Spleen (tissue), 7 donors: ENCODE measurements around the gene PXT1.

Source experiments
- POLR2A ChIP-seq, 3 donors: fragments of 450-650 bp; IDR thresholded peaks; one replicate each; pipeline ENCODE4 v1.5.1; 2017; ENCODE audit warnings: antibody characterized with exemption in 3 of 3, mild to moderate bottlenecking in 1 of 3
- TF ChIP-seq, protein P1 (sequence below), 11 experiments: fragments of 200-600 bp in 7 of 11; fragments of 450-650 bp in 4 of 11; sonication (generic) in 4 of 11; IDR thresholded peaks in 8 of 11; conservative IDR thresholded peaks in 3 of 11; 1 replicate in 7 of 11; 2 replicates in 4 of 11; pipeline versions ENCODE4 v1.4.0 to v1.8.0; 2016 to 2021; ENCODE audit warnings: antibody characterized with exemption in 11 of 11, inconsistent platforms in 4 of 11, mild to moderate bottlenecking in 1 of 11
- donor health status: DM: no; HTN: no; CAD: no; lungs with moderate emphysema.
- donor health status: DM: no; HTN: no; CAD: no.
- donor health status: DM: no; HTN: no; CAD: no.

DNA sequence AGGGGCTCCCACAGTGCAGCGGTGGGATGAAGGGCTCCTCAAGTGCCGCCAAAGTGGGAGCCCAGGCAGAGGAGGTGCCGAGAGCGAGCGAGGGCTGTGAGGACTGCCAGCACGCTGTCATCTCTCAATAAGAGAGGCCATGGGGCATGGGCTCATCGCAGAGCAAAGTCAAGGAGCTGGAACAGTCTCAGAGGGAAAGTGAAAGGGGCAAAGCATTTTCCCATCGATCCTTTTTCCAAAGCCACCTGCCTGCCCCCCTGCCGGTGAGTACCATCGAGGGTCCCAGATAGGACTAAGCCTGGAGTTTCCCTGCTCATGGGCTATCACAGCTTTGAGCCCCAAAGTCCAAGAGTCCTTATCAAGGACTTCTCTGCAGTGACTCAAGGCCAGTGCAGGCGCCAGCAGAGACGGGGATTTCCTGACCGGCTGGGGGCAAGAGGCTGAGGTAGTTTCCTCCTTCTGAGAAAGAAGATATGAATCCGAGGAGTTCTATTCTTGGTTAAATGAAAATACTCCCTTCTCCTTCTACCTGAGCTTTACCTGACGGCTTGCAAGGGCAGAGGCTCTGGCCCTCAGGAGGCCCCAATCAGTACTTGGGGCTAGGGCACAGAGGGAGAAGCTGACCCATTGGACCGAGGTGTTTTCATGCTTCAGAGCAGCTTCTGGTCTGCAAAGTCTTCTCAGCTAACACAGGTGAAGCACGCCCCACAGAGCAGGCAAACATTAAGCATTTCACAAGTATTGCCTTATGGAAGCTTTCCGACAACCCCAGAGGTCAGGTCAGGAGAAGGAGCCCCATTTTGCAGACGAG lies 77.8 kb downstream of the PXT1 start:
- TF ChIP-seq, protein P1, sequence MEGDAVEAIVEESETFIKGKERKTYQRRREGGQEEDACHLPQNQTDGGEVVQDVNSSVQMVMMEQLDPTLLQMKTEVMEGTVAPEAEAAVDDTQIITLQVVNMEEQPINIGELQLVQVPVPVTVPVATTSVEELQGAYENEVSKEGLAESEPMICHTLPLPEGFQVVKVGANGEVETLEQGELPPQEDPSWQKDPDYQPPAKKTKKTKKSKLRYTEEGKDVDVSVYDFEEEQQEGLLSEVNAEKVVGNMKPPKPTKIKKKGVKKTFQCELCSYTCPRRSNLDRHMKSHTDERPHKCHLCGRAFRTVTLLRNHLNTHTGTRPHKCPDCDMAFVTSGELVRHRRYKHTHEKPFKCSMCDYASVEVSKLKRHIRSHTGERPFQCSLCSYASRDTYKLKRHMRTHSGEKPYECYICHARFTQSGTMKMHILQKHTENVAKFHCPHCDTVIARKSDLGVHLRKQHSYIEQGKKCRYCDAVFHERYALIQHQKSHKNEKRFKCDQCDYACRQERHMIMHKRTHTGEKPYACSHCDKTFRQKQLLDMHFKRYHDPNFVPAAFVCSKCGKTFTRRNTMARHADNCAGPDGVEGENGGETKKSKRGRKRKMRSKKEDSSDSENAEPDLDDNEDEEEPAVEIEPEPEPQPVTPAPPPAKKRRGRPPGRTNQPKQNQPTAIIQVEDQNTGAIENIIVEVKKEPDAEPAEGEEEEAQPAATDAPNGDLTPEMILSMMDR (IDR thresholded peaks at IDR 0.05 in 8 of 11, conservative IDR thresholded peaks at IDR 0.05 in 3 of 11): no peak
- TF ChIP-seq POLR2A (IDR thresholded peaks at IDR 0.05): no peak
